Heart left ventricle (tissue), 16 donors: ENCODE results near the gene TTYH3. TPM values are rescaled to one million over a fixed set of nuclear protein-coding genes. Genes with fewer than 3 reads are reported as not detected.

Experiments used
- ATAC-seq, 4 donors: fragments of 200-7000 bp; cut with Tn5 transposase; one replicate each; pipeline ENCODE4 v1.9.1; 2020 to 2022; ENCODE audit warnings: moderate library complexity in 4 of 4, mild to moderate bottlenecking in 3 of 4, moderate number of reproducible peaks in 1 of 4
- DNase-seq, 5 donors: peaks; one replicate each; pipeline ENCODE4 v3.0.0-alpha.2; 2020
- H3K27ac ChIP-seq, 12 donors: fragments of 200-600 bp; sonication (generic) in 4 of 12; one replicate each; pipeline versions ENCODE4 v1.5.0 to v1.8.0; 2016 to 2022; ENCODE audit warnings: mild to moderate bottlenecking in 2 of 12
- H3K27me3 ChIP-seq, 9 donors: fragments of 200-600 bp; sonication (generic) in 2 of 9; one replicate each; pipeline versions ENCODE4 v1.5.1 to v1.8.0; 2016 to 2022; ENCODE audit warnings: mild to moderate bottlenecking in 3 of 9
- H3K36me3 ChIP-seq, 9 donors: fragments of 200-600 bp; sonication (generic) in 2 of 9; one replicate each; pipeline versions ENCODE4 v1.5.0 to v1.8.0; 2018 to 2022; ENCODE audit warnings: mild to moderate bottlenecking in 2 of 9
- H3K4me1 ChIP-seq, 12 donors: fragments of 200-600 bp; sonication (generic) in 4 of 12; one replicate each; pipeline versions ENCODE4 v1.5.0 to v1.8.0; 2016 to 2022; ENCODE audit warnings: mild to moderate bottlenecking in 3 of 12
- H3K4me3 ChIP-seq, 12 donors: fragments of 200-600 bp; sonication (generic) in 4 of 12; one replicate each; pipeline versions ENCODE4 v1.5.0 to v1.8.0; 2017 to 2022; ENCODE audit warnings: mild to moderate bottlenecking in 9 of 12, moderate library complexity in 4 of 12
- H3K9me3 ChIP-seq, 12 donors: fragments of 200-600 bp; sonication (generic) in 4 of 12; one replicate each; pipeline versions ENCODE4 v1.5.0 to v1.8.0; 2016 to 2022; ENCODE audit warnings: mild to moderate bottlenecking in 1 of 12
- POLR2A ChIP-seq, 2 donors: fragments of 450-650 bp; IDR thresholded peaks; one replicate each; pipeline ENCODE4 v1.6.1; 2017; ENCODE audit warnings: antibody characterized with exemption in 2 of 2, mild to moderate bottlenecking in 2 of 2, moderate library complexity in 2 of 2
- WGBS, 4 donors: extraction: QIAGEN DNeasy Blood & Tissue Kit in 2 of 4; methylation state at CpG; one replicate each; pipeline versions ENCODE4 v1.1.5 to v1.1.7; 2013 to 2018; 5-methylcytosine and 5-hydroxymethylcytosine counted together
- intact Hi-C, 10 donors: fragments of 100-400 bp; cut with DNase I; formaldehyde crosslinking; loops; one replicate each; pipeline versions ENCODE4 v1.11.1 to v1.14.2; 2022
- long read RNA-seq, 3 donors: library from polyadenylated mRNA; unstranded; transcript quantifications; one replicate each; pipeline ENCODE4 v2.0.0, GENCODE V29; 2020 to 2021
- polyA plus RNA-seq, 2 donors: library from polyadenylated mRNA; stranded (reverse); fragments of 200-250 nt; gene quantifications; one replicate each; pipeline ENCODE4 v1.2.3, GENCODE V29; 2013
- total RNA-seq, 9 donors: library from RNA; depleted of rRNA in 2 of 9; stranded (reverse); fragments of >200 nt in 2 of 9; fragmentation: NEBNext Ultra II Directional in 3 of 9; extraction: Animal tissue kit (Norgen Biotek cat#: 25700) in 3 of 9; gene quantifications; one replicate each; pipeline versions ENCODE4 v1.1.0 to v1.2.4, GENCODE V29; 2016 to 2023
- TF ChIP-seq, protein P1 (sequence below), 12 donors: fragments of 200-600 bp; sonication (generic) in 4 of 12; IDR thresholded peaks; one replicate each; pipeline versions ENCODE4 v1.5.0 to v1.8.0; 2018 to 2022; ENCODE audit warnings: antibody characterized with exemption in 12 of 12, mild to moderate bottlenecking in 5 of 12
- donor health status: ischemic (EF 13 %, LVEDD 7.1; RV severe dilation, severe dysfunction).
- donor health status: healthy with polysubstance abuse.
- donor health status: DM: no; HTN: yes; CAD: no.
- donor health status: DM: no; HTN: no; CAD: no.
- donor health status: ischemic (EF 25% LVEDD 6.9; RV normal size, moderate dysfunction).
- donor health status: ischemic (EF 25% LVEDD 5.7; RV mildly dilated, moderate dysfunction).
- donor health status: healthy.
- donor health status: DM: yes; HTN: yes; CAD: no.
- donor health status: ischemic (EF 35%, LVEDD 5.7; RV mildly dilated, moderate dysfunction).
- donor health status: nonischemic (EF 11% LVEDD 7.7; RV severe dilation, severe dysfunction).
- donor health status: DM: yes; HTN: yes; CAD: no.
- donor health status: PGD.
- donor health status: ischemic (EF 29% LVEDD 5.4; RV normal size, mild dysfunction).
- donor health status: nonischemic (EF 23%, LVEDD 6.1; RV moderate dilation, normal function).

TTYH3 gene, protein sequence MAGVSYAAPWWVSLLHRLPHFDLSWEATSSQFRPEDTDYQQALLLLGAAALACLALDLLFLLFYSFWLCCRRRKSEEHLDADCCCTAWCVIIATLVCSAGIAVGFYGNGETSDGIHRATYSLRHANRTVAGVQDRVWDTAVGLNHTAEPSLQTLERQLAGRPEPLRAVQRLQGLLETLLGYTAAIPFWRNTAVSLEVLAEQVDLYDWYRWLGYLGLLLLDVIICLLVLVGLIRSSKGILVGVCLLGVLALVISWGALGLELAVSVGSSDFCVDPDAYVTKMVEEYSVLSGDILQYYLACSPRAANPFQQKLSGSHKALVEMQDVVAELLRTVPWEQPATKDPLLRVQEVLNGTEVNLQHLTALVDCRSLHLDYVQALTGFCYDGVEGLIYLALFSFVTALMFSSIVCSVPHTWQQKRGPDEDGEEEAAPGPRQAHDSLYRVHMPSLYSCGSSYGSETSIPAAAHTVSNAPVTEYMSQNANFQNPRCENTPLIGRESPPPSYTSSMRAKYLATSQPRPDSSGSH
- total RNA-seq (100 to 1,000 TPM in 1 of 9 donors, 10 to 100 TPM in 7, 1 to 10 TPM in 1; 8.5 to 104 (median 12.8) TPM), polyA plus RNA-seq (10 to 100 TPM in 1 of 2 donors, 1 to 10 TPM in 1; 5.7 to 14.8 TPM)
- long read RNA-seq, donor 1, partial matches to known transcripts, result 0 of 4 reads
- long read RNA-seq, donor 1, other reads (novel, unspliced or antisense), result 4 of 4 reads
- long read RNA-seq, donor 2, partial matches to known transcripts, result 0 of 4 reads
- long read RNA-seq, donor 2, other reads (novel, unspliced or antisense), result 4 of 4 reads
- long read RNA-seq, donor 3, partial matches to known transcripts, result 0 of 9 reads
- long read RNA-seq, donor 3, other reads (novel, unspliced or antisense), result 9 of 9 reads

DNA sequence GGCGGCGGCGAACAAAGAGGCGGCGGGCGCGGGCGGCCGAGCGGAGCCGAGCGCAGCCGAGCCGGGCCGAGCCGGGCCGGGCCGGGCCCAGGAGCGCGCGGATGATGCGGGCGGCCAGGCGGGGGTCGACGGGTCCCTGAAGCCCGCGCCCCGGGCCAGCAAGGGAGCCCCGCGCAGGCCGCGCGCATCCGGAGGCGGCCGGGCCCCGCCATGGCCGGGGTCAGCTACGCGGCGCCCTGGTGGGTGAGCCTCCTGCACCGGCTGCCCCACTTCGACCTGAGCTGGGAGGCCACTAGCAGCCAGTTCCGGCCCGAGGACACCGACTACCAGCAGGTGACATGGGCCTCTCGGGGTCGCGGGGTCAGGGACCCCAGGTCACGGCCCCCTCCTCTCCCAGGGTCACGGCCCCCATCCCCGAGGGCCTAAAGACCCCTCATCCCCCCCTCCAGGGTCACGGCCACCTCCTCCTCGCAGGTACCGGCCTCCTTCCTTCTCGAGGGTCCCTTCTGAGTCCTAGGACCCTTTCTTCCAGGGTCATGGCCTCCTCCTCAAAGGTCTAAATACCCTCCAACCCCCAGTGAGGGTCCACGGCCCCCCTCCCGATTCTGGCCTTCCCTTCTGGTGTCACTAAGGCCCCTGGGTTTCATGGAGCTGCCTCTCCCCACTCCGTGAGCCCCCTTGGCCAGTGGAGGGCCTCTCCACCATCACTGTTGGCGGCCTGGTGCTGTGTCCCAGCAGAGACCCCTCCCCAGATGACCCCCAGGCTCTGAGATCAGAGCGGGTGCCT is at the start of gene TTYH3:
TTYH3 (plus strand) TSS at position 41 of the 787 bp plus-strand sequence; CDS start at position 211, 170 bp downstream.
- H3K27ac ChIP-seq, result peak within 1 kb of the TSS; percentile 27 to 95 (median 84)
- H3K4me1 ChIP-seq, result peaks cover 3 to 64% (median 47%) of the 10 kb centered on the region in 12 donors
- ATAC-seq (no peak), DNase-seq (peak in 1 of 5 donors; percentile 57)
- peaks cover 0 to 6% (median 0%) of the 10 kb centered on the region in 9 donors for H3K36me3 ChIP-seq
- peak within 1 kb of the TSS; percentile 70 to 98 (median 90) for H3K4me3 ChIP-seq
- H3K27me3 ChIP-seq, result no peaks in the 10 kb centered on the region
- intact Hi-C loops, result loop anchor here in 3 of 10 donors (1.0 to 5.0 kb wide), 3 partner anchors 9 to 110 kb away; partner anchors contain the start of genes BRAT1 (in 2 of the 3) and IQCE (in 2 of the 3)
- H3K9me3 ChIP-seq, result no peaks in the 10 kb centered on the region
- WGBS, 4 donors, result 1% methylated on average over 25 to 62 of the region's 62 CpGs
- TF ChIP-seq, protein P1, sequence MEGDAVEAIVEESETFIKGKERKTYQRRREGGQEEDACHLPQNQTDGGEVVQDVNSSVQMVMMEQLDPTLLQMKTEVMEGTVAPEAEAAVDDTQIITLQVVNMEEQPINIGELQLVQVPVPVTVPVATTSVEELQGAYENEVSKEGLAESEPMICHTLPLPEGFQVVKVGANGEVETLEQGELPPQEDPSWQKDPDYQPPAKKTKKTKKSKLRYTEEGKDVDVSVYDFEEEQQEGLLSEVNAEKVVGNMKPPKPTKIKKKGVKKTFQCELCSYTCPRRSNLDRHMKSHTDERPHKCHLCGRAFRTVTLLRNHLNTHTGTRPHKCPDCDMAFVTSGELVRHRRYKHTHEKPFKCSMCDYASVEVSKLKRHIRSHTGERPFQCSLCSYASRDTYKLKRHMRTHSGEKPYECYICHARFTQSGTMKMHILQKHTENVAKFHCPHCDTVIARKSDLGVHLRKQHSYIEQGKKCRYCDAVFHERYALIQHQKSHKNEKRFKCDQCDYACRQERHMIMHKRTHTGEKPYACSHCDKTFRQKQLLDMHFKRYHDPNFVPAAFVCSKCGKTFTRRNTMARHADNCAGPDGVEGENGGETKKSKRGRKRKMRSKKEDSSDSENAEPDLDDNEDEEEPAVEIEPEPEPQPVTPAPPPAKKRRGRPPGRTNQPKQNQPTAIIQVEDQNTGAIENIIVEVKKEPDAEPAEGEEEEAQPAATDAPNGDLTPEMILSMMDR (IDR thresholded peaks at IDR 0.05), result no peak
- no peak for TF ChIP-seq POLR2A (IDR thresholded peaks at IDR 0.05)

DNA sequence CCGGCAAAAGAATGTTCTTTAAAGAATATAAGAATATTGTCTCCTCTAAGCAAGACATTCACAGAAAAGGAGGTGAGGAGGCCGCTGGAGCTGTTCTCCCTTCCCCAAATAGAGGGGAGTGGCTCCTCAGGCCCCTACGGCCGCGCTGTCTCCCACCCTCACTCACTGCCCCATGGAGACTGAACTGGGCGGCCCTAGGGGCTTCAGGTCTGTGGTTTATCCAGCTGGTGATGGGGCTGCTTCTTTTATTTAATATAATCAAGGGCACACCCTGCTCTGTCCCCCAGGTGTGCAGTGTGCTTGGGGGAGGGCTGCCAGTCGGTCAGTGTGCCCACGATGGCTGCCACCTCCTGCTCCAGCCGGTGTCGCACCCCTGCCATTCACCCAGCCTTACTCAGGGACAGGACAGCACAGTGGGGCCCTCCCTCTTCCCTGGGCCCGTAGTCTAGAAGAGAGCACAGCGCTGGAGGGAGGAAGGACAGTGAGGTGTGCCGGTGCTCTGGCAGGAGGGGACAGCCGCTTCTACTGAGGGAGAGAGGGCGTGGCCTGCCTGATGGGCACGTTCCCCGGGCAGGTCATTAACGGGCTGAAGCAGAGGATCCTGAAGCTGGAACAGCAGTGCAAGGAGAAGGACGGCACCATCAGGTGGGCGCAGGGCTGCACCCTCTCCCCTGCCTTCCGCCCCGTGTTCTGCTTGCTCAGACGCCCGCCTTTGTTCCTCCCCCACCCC is 49.6 kb upstream of the TTYH3 start:
- no peak overlapping the region for H3K27ac ChIP-seq
- H3K36me3 ChIP-seq, result peaks cover 0 to 47% (median 31%) of the 10 kb centered on the region in 9 donors
- H3K4me1 ChIP-seq, result no peaks in the 10 kb centered on the region
- no peak for TF ChIP-seq POLR2A (IDR thresholded peaks at IDR 0.05)
- TF ChIP-seq, protein P1 (IDR thresholded peaks at IDR 0.05), result no peak
- DNase-seq, result no peak
- peak in 1 of 4 donors; percentile 44 for ATAC-seq
- intact Hi-C loops, result no loop called here
- H3K4me3 ChIP-seq, result no peak overlapping the region
- WGBS, 4 donors, result 83 to 95% (median 89%) methylated on average over 20 to 24 of the region's 24 CpGs
- H3K9me3 ChIP-seq, result no peaks in the 10 kb centered on the region
- H3K27me3 ChIP-seq, result no peaks in the 10 kb centered on the region

DNA sequence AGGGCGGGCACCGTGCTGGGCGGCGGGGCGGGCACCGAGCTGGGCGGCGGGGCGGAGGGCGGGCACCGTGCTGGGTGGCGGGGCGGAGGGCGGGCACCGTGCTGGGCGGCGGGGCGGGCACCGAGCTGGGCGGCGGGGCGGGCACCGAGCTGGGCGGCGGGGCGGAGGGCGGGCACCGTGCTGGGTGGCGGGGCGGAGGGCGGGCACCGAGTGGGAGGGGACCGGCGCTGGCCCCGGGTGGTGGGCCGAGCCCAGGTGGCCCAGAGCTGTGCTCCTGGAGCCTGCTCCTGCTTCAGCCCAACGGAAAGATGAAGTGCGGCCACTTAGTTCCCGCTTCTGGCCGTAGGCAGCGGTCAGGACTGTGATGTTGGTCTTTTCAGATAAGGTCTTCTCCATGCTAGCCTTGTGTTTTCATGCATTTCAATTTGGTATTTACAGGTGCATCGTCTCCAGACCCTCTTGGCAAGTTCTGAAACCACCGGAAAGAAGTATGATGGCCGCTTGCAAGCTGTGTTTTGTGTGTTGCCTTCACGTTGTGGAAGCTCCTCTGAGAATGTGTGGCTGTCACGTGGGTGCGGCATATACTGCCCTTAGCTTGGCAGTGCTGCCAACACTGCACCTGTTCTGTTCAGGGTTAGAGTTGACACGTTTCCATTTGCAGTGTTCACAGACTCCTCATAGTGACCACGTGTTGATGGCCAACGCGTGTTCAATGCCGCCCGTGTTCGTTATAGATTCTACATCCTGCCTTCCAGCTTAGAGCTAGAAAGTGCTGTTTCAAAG is 47.8 kb upstream of the TTYH3 start:
- Histone ChIP-seq H3K36me3 (peaks cover 0 to 45% (median 25%) of the 10 kb centered on the region in 9 donors), H3K4me1 (no peaks in the 10 kb centered on the region), H3K9me3 (no peaks in the 10 kb centered on the region), H3K27ac (no peak overlapping the region), H3K27me3 (no peaks in the 10 kb centered on the region), H3K4me3 (no peak overlapping the region)
- TF ChIP-seq, protein P1 (IDR thresholded peaks at IDR 0.05), result no peak
- TF ChIP-seq POLR2A (IDR thresholded peaks at IDR 0.05), result no peak
- WGBS, 4 donors, result 95 to 97% (median 95%) methylated on average over 20 to 45 of the region's 54 CpGs
- ATAC-seq, result no peak
- intact Hi-C loops, result no loop called here
- DNase-seq, result no peak
